GM12874 (cell line): ENCODE data around the gene STAG1.

ENCODE experiments used
- CTCF ChIP-seq: IDR thresholded peaks from 2 replicates; pipeline ENCODE4 v1.5.1; 2011; ENCODE audit warnings: low read depth, mild to moderate bottlenecking, control low read depth, low read length, moderate library complexity; ENCODE audit not compliant: insufficient read depth

The STAG1 gene

GRCh38 chr3:136516656-136517055, 235.5 kb downstream of the STAG1 start:
- no peak for TF ChIP-seq CTCF

- TF ChIP-seq CTCF: no peak
These were observed 236.1 kb downstream of the STAG1 start for GRCh38 chr3:136516095-136516494.

- no peak for TF ChIP-seq CTCF
These were observed 238.8 kb downstream of the STAG1 start for GRCh38 chr3:136513367-136513766.

- TF ChIP-seq CTCF: no peak
These were observed 239.8 kb downstream of the STAG1 start for GRCh38 chr3:136512381-136512780.

- TF ChIP-seq CTCF: no peak
These were observed 246.5 kb downstream of the STAG1 start for GRCh38 chr3:136505676-136506075.

GRCh38 chr3:136503056-136503455, 249.1 kb downstream of the STAG1 start:
- no peak for TF ChIP-seq CTCF

- TF ChIP-seq CTCF: no peak
These were observed 253.2 kb downstream of the STAG1 start for GRCh38 chr3:136498919-136499447.
